ENCODE results near the gene AMDHD1. TPM values are rescaled to one million over a fixed set of nuclear protein-coding genes. Genes with fewer than 3 reads are reported as not detected.

The AMDHD1 gene
- total and polyA plus RNA-seq, 2 of the 4 experiments (the other 2 are of a cell fraction): under 0.01 TPM; not detected in 1

- ATAC-seq (ENCODE audit: low read depth): no peak
- H3K14ac ChIP-seq (replicated peaks; ENCODE audit: low read depth, low read length): no peak overlapping the region
- H3K18ac ChIP-seq (ENCODE audit: low read depth, low read length): no peak overlapping the region
- no peaks in the 10 kb centered on the region for H3K36me3 ChIP-seq (ENCODE audit: control insufficient read depth, insufficient read depth, low read length)
- H3K4me1 ChIP-seq (ENCODE audit: control insufficient read depth, insufficient read depth, low read length): no peaks in the 10 kb centered on the region
- in situ Hi-C loops (cut with MboI; ENCODE audit: low sequenced_read_pairs) (no loop called here), intact Hi-C loops (cut with micrococcal nuclease) (no loop called here), dilution Hi-C loops (cut with HindIII; ENCODE audit: low sequenced_read_pairs, unreplicated experiment) (no loop called here)
- H2AK5ac ChIP-seq (ENCODE audit: low read depth, low read length): no peak overlapping the region
- H3K56ac ChIP-seq (ENCODE audit: extremely low read depth, insufficient read depth, low read length): no peak overlapping the region
- no peak overlapping the region for H4K91ac ChIP-seq (ENCODE audit: insufficient read depth, low read depth, low read length)
- CTCF ChIA-PET: interaction anchor here (0.6 to 0.7 kb wide), 3 partner anchors 83 to 1678 kb away, joined by 3 read pairs; no protein-coding TSS in a partner anchor
- no peaks in the 10 kb centered on the region for H3K79me1 ChIP-seq (ENCODE audit: low read depth in 1 of 2, low read length in 2 of 2)
- H3K4me2 ChIP-seq (ENCODE audit: low read depth, low read length): no peak overlapping the region
- no peak for TF ChIP-seq BHLHE40 (IDR thresholded peaks at IDR 0.05; ENCODE audit: low read depth, low read length)
- no peak for TF ChIP-seq NFE2L2 (IDR thresholded peaks at IDR 0.05; ENCODE audit: low read depth, low read length)
- H3K9ac ChIP-seq (ENCODE audit: low read depth, low read length): no peak overlapping the region
- POLR2A ChIA-PET (ENCODE audit: unreplicated experiment): no interaction called here
- WGBS, 2 experiments (ENCODE audit: extremely low coverage in 2 of 2, insufficient read length in 1 of 2): no CpG with 5 or more reads among the region's 1 CpG
- no peak for DNase-seq
- BruUV-seq (replicated peaks): no TSS peak
- no peak overlapping the region for H2BK5ac ChIP-seq (ENCODE audit: low read depth, low read length, poor library complexity, severe bottlenecking)
- H2BK15ac ChIP-seq (ENCODE audit: low read depth, low read length): no peak overlapping the region
- no peaks in the 10 kb centered on the region for H3K9me3 ChIP-seq (ENCODE audit: control insufficient read depth, insufficient read depth, low read length)
- no peak overlapping the region for H2BK120ac ChIP-seq (ENCODE audit: low read depth, low read length)
- no peak overlapping the region for H4K8ac ChIP-seq (ENCODE audit: low read depth in 2 of 2, low read length in 2 of 2)
- H3K27me3 ChIP-seq (ENCODE audit: control insufficient read depth, insufficient read depth, low read length): peaks cover 16% of the 10 kb centered on the region
- H3K4ac ChIP-seq (ENCODE audit: low read depth, low read length): no peak overlapping the region
- H2AK9ac ChIP-seq (replicated peaks; ENCODE audit: low read depth, low read length, poor library complexity): no peak overlapping the region
- no peaks in the 10 kb centered on the region for H4K20me1 ChIP-seq (ENCODE audit: insufficient read depth, low read length)
- no peak overlapping the region for H4K5ac ChIP-seq (ENCODE audit: low read depth, low read length)
- H2BK20ac ChIP-seq (ENCODE audit: low read depth, low read length): no peak overlapping the region
- H3K4me3 ChIP-seq (ENCODE audit: insufficient read depth, low read depth, low read length): no peak overlapping the region
- H3K9me1 ChIP-seq (ENCODE audit: insufficient read depth, low read length): no peaks in the 10 kb centered on the region
- H3K23ac ChIP-seq (ENCODE audit: low read depth, low read length): no peak overlapping the region
- no peak overlapping the region for H3K27ac ChIP-seq (ENCODE audit: insufficient read depth, low read length)
- H2AFZ ChIP-seq (replicated peaks; ENCODE audit: low read length, poor library complexity): no peak overlapping the region
These were observed 9.9 kb downstream of the AMDHD1 start for GRCh38 chr12:95953000-95953399.
